Measurements from ENCODE around the gene CCL11.

CCL11 gene

GRCh38 chr17:34302636-34303035, 17.1 kb downstream of the CCL11 start:
- Histone ChIP-seq H3K36me3 (ENCODE audit: control insufficient read depth, insufficient read depth, low read length) (no peaks in the 10 kb centered on the region), H3K4me3 (replicated peaks; ENCODE audit: low read depth, low read length) (no peak overlapping the region), H3K27me3 (replicated peaks; ENCODE audit: control insufficient read depth, insufficient read depth, low read length) (no peaks in the 10 kb centered on the region; the same call in 1 of the 2 replicates)
- no peak for DNase-seq (ENCODE audit: extremely low read depth, insufficient read length)
- TF ChIP-seq, protein P1, sequence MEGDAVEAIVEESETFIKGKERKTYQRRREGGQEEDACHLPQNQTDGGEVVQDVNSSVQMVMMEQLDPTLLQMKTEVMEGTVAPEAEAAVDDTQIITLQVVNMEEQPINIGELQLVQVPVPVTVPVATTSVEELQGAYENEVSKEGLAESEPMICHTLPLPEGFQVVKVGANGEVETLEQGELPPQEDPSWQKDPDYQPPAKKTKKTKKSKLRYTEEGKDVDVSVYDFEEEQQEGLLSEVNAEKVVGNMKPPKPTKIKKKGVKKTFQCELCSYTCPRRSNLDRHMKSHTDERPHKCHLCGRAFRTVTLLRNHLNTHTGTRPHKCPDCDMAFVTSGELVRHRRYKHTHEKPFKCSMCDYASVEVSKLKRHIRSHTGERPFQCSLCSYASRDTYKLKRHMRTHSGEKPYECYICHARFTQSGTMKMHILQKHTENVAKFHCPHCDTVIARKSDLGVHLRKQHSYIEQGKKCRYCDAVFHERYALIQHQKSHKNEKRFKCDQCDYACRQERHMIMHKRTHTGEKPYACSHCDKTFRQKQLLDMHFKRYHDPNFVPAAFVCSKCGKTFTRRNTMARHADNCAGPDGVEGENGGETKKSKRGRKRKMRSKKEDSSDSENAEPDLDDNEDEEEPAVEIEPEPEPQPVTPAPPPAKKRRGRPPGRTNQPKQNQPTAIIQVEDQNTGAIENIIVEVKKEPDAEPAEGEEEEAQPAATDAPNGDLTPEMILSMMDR (IDR thresholded peaks at IDR 0.05; ENCODE audit: insufficient read depth, low read length, poor library complexity, severe bottlenecking), result no peak

GRCh38 chr17:34303606-34304005, 18.1 kb downstream of the CCL11 start:
- TF ChIP-seq, protein P1 (IDR thresholded peaks at IDR 0.05; ENCODE audit: insufficient read depth, low read length, poor library complexity, severe bottlenecking), result no peak
- H3K36me3 ChIP-seq (ENCODE audit: control insufficient read depth, insufficient read depth, low read length), result no peaks in the 10 kb centered on the region
- no peaks in the 10 kb centered on the region; the same call in 1 of the 2 replicates for H3K27me3 ChIP-seq (replicated peaks; ENCODE audit: control insufficient read depth, insufficient read depth, low read length)
- H3K4me3 ChIP-seq (replicated peaks; ENCODE audit: low read depth, low read length), result no peak overlapping the region
- DNase-seq (ENCODE audit: extremely low read depth, insufficient read length), result no peak

GRCh38 chr17:34305061-34305460, 19.5 kb downstream of the CCL11 start:
- no peaks in the 10 kb centered on the region for H3K36me3 ChIP-seq (ENCODE audit: control insufficient read depth, insufficient read depth, low read length)
- no peak for DNase-seq (ENCODE audit: extremely low read depth, insufficient read length)
- TF ChIP-seq, protein P1 (IDR thresholded peaks at IDR 0.05; ENCODE audit: insufficient read depth, low read length, poor library complexity, severe bottlenecking), result no peak
- H3K27me3 ChIP-seq (replicated peaks; ENCODE audit: control insufficient read depth, insufficient read depth, low read length), result no peaks in the 10 kb centered on the region; the same call in 1 of the 2 replicates
- no peak overlapping the region for H3K4me3 ChIP-seq (replicated peaks; ENCODE audit: low read depth, low read length)

DNA sequence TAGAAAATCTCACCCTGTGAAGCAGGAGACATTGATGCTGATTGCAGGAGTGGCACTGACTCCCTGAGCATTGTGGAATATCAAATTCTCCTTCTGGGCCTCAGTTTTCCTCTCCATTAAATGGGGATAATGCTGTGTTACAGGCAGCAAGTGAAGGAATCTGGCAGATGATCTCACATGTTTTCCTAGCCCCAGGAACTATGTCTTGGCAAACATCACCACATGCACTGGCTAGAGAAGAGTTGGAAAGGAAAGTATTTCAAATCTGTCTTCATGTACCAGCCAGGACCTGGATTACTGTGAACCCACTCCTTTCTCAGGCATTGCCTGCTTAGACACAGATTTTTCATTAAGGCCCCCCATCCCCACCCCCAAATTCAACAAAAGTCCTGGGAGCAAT, 20.1 kb downstream of the CCL11 start:
- TF ChIP-seq, protein P1 (IDR thresholded peaks at IDR 0.05; ENCODE audit: insufficient read depth, low read length, poor library complexity, severe bottlenecking), result no peak
- DNase-seq (ENCODE audit: extremely low read depth, insufficient read length), result no peak
- H3K36me3 ChIP-seq (ENCODE audit: control insufficient read depth, insufficient read depth, low read length), result no peaks in the 10 kb centered on the region
- no peaks in the 10 kb centered on the region; the same call in 1 of the 2 replicates for H3K27me3 ChIP-seq (replicated peaks; ENCODE audit: control insufficient read depth, insufficient read depth, low read length)
- no peak overlapping the region for H3K4me3 ChIP-seq (replicated peaks; ENCODE audit: low read depth, low read length)

- TF ChIP-seq, protein P1 (IDR thresholded peaks at IDR 0.05; ENCODE audit: insufficient read depth, low read length, poor library complexity, severe bottlenecking), result no peak
- Histone ChIP-seq H3K36me3 (ENCODE audit: control insufficient read depth, insufficient read depth, low read length) (no peaks in the 10 kb centered on the region), H3K27me3 (replicated peaks; ENCODE audit: control insufficient read depth, insufficient read depth, low read length) (no peaks in the 10 kb centered on the region; the same call in 1 of the 2 replicates), H3K4me3 (replicated peaks; ENCODE audit: low read depth, low read length) (no peak overlapping the region)
- DNase-seq (ENCODE audit: extremely low read depth, insufficient read length), result no peak
Measured at GRCh38 chr17:34306466-34306865, 20.9 kb downstream of the CCL11 start.

DNA sequence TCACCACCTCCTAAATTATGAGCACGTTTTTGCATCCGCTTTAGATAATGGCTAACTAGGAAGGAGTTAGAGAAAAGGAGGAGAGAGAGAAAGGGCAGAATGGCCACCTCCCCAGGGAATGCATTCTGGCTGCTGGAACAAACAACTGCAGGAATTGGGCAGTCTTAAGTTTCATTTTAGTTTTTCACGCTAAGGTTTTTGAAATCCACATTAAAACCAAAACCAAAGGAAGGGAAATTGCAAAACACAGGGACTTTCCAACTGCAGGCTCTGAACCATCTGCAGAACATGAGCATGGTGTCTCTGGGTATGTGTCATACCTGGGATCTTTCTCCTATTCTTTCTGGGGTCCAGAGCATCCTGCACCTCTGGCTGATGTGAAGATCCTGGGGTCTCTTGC, 21.6 kb downstream of the CCL11 start:
- H3K36me3 ChIP-seq (ENCODE audit: control insufficient read depth, insufficient read depth, low read length), result no peaks in the 10 kb centered on the region
- TF ChIP-seq, protein P1 (IDR thresholded peaks at IDR 0.05; ENCODE audit: insufficient read depth, low read length, poor library complexity, severe bottlenecking), result no peak
- DNase-seq (ENCODE audit: extremely low read depth, insufficient read length), result peak; percentile 10
- no peaks in the 10 kb centered on the region; the same call in 1 of the 2 replicates for H3K27me3 ChIP-seq (replicated peaks; ENCODE audit: control insufficient read depth, insufficient read depth, low read length)
- no peak overlapping the region for H3K4me3 ChIP-seq (replicated peaks; ENCODE audit: low read depth, low read length)
